ENCODE data around the gene ASB18.

DNA sequence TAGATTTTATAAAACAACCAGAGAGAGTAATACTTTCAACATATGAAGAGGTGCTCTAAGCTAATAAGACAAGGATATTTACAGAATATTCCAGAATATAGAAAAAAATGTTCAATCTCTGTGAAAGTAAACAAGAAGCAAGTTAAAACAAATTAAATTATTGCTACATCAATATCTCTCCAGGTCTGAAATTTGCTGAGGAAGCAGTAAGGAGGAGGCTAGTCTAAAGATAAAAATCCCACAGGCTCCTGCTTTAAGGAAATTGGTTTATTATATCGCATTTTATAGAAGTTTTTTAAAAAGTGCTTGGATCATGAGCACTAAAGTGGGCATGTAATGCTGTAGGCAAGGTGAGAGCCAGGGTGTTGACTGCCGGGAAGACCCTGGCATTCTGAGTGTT, 39.7 kb upstream of the ASB18 start:
- TF ChIP-seq, protein P1, sequence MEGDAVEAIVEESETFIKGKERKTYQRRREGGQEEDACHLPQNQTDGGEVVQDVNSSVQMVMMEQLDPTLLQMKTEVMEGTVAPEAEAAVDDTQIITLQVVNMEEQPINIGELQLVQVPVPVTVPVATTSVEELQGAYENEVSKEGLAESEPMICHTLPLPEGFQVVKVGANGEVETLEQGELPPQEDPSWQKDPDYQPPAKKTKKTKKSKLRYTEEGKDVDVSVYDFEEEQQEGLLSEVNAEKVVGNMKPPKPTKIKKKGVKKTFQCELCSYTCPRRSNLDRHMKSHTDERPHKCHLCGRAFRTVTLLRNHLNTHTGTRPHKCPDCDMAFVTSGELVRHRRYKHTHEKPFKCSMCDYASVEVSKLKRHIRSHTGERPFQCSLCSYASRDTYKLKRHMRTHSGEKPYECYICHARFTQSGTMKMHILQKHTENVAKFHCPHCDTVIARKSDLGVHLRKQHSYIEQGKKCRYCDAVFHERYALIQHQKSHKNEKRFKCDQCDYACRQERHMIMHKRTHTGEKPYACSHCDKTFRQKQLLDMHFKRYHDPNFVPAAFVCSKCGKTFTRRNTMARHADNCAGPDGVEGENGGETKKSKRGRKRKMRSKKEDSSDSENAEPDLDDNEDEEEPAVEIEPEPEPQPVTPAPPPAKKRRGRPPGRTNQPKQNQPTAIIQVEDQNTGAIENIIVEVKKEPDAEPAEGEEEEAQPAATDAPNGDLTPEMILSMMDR (IDR thresholded peaks at IDR 0.05), result no peak
- TF ChIP-seq POLR2A (IDR thresholded peaks at IDR 0.05), result no peak

Data from Peyer's patch (tissue), 4 donors.